Choroid plexus epithelial cell (primary cell): ENCODE results near the gene HMGCS2.
A peak's percentile ranks its signal among the peaks of the same experiment; 100 is the strongest.
"Not testable (repeated sequence)": the region's sequence is repeated elsewhere in the genome, so short reads cannot be mapped to it uniquely, and the experiment has no call there.

Source experiments
- DNase-seq: peaks from one replicate; pipeline ENCODE4 v3.0.0-alpha.2; 2010; ENCODE audit warnings: low read depth
- H3K4me3 ChIP-seq: 2 replicates; pipeline ENCODE4 v1.5.1; 2011; ENCODE audit warnings: low read depth, mild to moderate bottlenecking, control low read depth, low read length, moderate library complexity
- CTCF ChIP-seq: conservative IDR thresholded peaks from 2 replicates; pipeline ENCODE4 v1.5.1; 2011; ENCODE audit warnings: low read depth, mild to moderate bottlenecking, control low read depth, inconsistent platforms, low read length, moderate library complexity

HMGCS2 gene

GRCh38 chr1:119713749-119714456 lies 54.8 kb downstream of the HMGCS2 start:
- TF ChIP-seq CTCF: no peak
- DNase-seq: peak; percentile 23
- peak overlapping the region; percentile 74 for H3K4me3 ChIP-seq

- peak overlapping the region; percentile 74 for H3K4me3 ChIP-seq
- peak; percentile 31 for DNase-seq
- TF ChIP-seq CTCF: no peak
Observed at GRCh38 chr1:119713039-119713748, 55.5 kb downstream of the HMGCS2 start.

DNA sequence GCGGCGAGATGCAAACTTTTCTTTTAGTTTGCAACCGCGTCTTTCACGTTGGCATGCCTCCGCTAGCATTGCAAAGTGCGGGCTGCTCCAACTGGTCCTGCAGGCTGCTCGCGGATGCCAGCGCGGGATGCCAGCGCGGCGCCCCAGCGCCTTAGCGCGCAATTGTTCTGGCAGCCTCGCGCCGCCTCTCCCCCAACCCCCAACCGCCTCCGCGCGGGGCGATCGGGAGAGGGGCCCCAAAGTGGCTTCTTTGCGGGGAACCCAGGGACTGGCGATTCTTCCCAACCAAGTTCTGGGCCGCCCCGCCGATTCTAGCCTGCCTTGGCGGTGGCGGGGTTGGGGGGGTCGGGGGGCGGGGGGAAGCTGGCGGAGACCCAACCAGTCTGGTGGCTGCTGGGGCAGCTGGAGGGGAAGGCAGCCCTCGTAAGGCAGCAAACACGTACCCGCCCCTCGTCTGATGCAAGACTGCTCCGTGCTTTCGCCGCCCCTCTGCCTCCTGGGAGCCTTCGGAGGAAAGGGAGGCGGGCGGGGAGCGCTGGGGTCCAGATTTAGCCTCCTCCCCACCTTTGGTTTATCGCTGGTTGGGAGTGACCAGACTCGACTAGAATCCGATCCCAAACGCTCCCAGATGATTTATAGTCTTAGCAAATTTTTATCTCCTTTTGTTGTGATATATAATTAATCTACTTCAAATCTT lies 56.2 kb downstream of the HMGCS2 start:
- TF ChIP-seq CTCF: no peak
- peak overlapping the region; percentile 74 for H3K4me3 ChIP-seq
- DNase-seq: peak; percentile 93

DNA sequence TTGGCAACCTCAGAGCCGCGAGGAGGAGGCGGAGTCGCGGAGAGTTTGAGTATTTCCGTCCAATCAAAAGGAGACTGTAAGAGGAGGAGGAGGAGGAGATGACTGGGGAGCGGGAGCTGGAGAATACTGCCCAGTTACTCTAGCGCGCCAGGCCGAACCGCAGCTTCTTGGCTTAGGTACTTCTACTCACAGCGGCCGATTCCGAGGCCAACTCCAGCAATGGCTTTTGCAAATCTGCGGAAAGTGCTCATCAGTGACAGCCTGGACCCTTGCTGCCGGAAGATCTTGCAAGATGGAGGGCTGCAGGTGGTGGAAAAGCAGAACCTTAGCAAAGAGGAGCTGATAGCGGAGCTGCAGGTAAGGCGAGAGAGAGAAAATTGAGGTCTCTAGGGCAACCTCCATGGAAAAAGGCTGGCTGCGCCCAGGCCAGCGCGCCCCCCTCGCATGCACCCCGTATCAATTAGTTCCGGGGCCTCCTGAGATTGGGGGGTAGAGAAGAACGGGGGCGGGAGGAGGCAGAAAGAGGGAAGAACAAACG lies 56.8 kb downstream of the HMGCS2 start, which contains the start of gene PHGDH:
Gene PHGDH, plus strand, starts transcription at position 131 of the 538 bp plus-strand sequence. Its CDS starts 89 bp downstream, at position 220.
- no peak for TF ChIP-seq CTCF
- peak; percentile 94 for DNase-seq
- peak within 1 kb of the TSS; percentile 74 for H3K4me3 ChIP-seq

DNA sequence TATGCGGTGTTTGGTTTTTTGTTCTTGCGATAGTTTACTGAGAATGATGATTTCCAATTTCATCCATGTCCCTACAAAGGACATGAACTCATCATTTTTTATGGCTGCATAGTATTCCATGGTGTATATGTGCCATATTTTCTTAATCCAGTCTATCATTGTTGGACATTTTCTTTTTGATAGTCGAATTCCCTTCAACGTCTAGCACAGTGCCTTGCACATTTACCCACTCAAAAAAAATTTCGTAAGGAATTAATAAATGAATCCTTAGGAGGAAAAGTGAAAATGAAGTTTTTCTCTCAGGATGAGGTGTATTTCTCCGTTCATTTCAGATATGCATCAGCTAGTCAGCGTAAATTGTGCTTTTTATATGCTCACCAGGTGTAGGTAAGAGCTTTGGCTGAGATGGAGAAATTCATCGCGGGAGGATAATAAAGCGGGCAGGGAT lies 57.3 kb downstream of the HMGCS2 start:
- not testable (repeated sequence) for DNase-seq
- H3K4me3 ChIP-seq: peak overlapping the region; percentile 74

DNA sequence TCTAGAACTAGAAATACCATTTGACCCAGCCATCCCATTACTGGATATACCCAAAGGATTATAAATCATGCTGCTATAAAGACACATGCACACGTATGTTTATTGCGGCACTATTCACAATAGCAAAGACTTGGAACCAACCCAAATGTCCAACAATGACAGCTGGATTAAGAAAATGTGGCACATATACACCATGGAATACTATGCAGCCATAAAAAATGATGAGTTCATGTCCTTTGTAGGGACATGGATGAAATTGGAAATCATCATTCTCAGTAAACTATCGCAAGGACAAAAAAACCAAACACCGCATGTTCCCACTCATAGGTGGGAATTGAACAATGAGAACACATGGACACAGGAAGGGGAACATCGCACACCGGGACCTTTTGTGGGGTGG lies 62.1 kb downstream of the HMGCS2 start:
- not testable (repeated sequence) for DNase-seq

DNA sequence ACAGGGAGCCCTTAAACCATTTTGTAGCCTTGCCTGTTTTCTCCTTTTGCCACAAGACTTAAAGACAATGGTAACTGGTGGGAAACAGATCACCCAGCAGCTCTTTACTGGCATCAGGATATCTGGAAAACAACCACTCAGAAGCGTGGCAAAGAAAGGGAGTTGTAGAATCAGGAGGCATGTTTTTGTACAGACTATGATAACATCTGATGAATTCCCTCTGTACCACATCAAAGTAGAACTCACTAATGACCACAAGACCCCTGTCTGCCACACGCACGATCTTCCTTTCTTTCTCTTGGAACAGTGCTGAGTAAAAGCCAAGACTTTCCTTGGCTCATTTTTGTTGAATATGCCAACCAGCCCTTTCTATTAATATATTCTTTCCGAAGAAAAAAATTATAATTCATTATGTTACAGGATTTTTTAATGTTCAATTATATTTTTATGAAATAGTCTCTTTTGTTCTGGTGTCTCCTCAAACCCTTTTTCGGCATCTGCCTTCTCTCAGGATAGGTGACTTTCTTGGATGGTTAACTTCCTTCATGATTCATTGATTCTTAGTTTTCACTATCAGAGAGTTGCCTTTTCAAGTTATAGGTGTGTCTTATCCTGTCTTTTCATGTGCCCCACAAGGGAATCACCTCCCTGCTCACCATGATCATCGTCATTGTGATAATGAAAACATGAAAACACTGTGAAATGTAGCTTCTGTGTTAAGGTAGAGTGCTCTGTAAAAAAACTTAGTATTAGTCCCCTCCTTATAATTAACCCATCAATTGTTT lies 64.8 kb downstream of the HMGCS2 start:
- DNase-seq: no peak
- H3K4me3 ChIP-seq: no peak overlapping the region
- no peak for TF ChIP-seq CTCF

More for the DNA sequence above, 62.1 kb downstream of the HMGCS2 start:
- H3K4me3 ChIP-seq: not testable (repeated sequence)
